GM18873 (cell line): ENCODE data around the gene SEMA4D.

Source experiments
- ATAC-seq: cut with Tn5 transposase; IDR thresholded peaks from one replicate; pipeline ENCODE4 v1.9.1; 2021; ENCODE audit warnings: mild to moderate bottlenecking, moderate library complexity, moderate number of reproducible peaks; ENCODE audit not compliant: unreplicated experiment, low FRiP score

Gene SEMA4D

DNA sequence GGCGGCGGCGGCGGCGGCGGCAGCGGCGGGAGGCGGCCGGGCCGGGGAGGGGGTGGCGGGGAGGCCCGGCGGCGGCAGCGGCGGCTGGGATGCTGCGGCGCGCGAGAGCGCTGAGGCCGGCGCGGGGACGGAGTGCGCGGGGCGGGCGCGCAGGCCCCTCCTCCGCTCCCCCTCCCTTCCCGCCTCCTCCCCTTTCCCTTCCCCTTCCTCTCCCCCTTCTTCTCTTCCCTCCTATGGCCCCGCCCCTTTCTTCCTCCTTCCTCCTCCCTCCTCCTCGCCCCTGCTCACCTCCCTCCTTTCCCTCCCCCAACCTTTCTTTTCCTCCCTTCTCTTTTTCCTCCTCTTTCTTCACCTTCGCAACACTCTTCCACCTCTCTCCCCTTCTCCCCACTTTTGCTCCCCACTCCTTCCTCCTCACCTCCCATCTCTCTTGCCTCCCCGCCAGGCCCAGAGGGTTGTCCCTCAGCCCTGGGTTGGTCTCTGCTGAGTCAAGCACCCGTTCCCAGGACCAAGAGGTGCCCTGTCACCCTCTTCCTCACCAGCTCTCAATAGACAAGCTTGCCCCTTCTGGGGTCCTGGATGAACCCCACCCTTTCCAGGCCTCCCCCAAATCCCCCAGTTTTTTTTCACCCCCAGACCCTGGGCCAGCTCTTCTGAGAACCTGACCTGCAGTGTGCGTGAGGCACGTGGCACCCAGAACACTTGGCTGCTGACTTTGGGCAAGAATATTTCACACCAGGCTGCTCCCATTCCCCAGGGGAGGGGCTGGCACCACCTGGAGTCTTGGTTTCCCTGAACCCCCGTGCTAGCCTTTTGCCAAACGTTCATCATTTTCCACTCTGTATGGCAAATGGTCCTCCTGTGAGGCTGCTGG, at the start of gene SEMA4D:
Gene SEMA4D (minus strand): TSS at position 136 of the 874 bp plus-strand sequence. CDS start 92,657 bp downstream, outside the sequence.
- ATAC-seq, result no peak

GRCh38 chr9:89547000-89547399, 49.1 kb upstream of the SEMA4D start:
- no peak for ATAC-seq

GRCh38 chr9:89544279-89544661, 46.4 kb upstream of the SEMA4D start:
- no peak for ATAC-seq

DNA sequence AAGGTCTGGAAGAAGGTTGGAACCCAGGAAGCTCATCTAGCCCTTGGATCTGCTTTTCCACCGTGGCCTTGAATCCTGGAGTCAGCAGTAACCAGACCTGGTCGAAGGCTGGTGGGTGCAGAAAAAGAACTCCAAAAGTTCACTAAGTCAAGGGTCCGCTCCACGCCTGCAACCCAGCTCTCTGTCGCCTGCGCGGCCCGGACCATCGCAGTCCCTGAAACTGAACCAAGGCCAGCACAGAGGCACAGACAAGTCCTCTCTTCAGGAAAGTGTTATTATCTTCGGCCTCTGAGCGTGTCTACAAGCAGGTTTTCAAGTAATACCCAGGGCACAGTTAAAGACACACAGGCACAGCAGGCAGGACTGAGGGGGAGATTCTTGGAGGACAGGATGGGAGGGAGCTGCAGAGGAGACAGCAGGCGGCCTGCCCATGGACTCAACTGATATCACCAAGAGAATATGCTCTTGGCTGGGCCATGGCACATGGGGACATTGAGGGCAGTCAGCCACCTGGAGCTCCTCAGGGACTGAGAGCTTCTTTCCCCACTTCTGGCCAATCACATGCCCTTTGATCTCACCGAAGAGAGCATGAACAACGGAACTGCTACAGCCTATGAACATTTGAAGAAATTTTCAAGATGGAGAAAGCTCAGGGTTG, 45.8 kb upstream of the SEMA4D start:
- ATAC-seq, result no peak

DNA sequence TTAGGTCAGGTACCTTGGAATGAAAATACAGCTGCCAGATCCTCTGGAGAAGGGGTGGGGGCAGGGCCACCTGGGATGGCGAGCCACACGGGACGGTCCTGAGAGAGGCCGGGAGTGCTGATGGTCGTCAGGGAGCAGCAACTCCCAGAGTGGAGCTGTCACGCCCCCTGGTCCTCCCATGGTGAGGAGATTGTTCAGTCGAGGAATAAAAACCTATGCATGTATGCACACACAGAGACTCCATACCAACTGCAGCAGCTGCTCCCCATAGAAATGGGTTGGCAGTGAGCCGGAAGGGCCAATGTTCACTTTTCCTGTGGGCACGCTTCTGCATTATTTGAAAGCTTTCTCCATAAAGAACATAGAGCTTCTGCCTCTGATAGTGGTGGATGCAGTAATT, 45.2 kb upstream of the SEMA4D start:
- peak; percentile 9 for ATAC-seq

DNA sequence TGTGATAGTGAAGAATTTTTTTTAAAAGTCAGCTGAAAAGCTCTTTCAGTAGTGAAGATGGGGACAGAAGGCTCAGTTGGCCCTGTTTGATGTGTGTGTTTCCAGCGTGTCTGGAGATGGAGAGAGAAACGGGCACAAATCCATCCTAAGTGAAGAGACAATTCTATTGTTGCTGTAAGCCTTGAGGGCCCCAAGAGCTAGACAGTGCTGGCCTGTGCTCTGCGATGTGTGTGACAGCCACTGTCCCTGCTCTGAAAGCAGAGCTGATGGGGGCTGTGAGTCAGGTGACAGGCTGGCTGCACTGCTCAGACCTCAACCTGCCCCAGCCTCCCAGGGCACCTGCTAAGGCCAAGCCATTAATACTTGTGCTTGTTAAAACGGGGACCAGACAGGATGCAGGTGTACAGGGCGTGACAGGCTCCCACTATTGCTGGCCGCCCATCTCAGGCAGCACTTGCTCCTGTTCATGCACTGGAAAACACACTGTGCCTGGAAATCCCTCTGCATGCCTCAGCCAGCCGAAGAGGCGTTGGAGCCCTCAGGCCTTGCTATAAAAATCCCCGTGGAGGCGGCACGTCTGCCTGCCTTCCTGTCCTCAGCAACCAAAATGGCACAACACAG, 44.6 kb upstream of the SEMA4D start:
- peak; percentile 57 for ATAC-seq

DNA sequence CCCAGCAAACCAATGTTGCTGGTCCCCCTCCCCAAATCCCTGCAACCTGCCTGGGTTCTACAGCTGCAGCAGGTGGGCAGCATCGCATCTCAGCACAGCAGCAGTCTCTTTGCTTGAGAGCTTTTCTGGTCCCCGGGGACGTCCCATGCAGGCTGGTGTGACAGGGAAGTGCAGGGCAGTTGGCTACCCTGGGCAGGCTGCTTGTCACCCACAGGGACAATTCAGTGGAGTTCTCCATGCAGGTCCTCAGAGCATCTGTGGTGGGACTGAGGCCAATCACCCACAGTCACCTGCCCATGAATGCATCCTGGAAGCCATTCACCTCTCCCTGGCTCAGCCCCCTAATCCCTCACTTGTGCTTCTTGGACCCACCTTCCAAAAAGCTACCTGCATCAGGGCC, 43.9 kb upstream of the SEMA4D start:
- no peak for ATAC-seq

DNA sequence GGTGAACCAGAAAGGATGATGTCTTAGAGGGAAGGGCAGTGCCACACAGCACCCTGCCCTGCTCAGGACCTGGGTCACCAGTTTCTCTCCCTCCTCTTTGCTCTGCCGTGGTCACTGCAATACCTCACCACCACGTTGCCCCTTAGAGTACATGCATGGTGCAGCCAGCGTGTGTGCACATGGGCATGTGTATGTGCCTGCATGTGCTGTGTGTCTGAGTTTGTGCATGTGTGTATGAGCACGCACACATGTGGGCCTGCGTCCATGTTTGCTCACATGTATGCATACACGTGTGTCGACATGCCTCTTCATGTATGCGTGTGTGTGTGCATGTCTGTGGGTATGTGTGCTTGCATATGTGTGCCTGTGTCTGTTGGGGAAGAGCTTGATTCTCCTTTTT, 41.5 kb upstream of the SEMA4D start:
- no peak for ATAC-seq

- no peak for ATAC-seq
Observed at GRCh38 chr9:89538871-89539270, 41.0 kb upstream of the SEMA4D start.

DNA sequence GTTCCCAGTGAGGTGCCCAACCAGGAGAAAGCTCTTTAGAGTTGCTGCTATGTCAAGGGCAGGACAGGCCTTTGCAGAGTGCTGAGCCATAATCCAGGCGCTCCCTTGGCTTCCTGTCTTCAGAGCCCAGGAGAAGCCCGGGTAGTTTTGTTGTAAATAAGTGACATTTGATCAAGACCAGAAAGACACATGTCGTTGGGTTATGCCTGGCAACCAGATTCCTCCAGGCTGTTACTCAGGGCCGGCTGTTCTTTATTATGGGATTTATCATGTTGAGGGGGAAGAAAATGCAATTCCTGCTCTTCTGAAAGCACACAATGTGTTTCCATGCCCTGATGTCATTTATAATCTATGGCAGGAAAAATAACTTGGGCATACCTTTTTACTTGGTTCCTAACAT, 39.3 kb upstream of the SEMA4D start:
- ATAC-seq, result no peak

- no peak for ATAC-seq
Observed at GRCh38 chr9:89536600-89536999, 38.7 kb upstream of the SEMA4D start.

DNA sequence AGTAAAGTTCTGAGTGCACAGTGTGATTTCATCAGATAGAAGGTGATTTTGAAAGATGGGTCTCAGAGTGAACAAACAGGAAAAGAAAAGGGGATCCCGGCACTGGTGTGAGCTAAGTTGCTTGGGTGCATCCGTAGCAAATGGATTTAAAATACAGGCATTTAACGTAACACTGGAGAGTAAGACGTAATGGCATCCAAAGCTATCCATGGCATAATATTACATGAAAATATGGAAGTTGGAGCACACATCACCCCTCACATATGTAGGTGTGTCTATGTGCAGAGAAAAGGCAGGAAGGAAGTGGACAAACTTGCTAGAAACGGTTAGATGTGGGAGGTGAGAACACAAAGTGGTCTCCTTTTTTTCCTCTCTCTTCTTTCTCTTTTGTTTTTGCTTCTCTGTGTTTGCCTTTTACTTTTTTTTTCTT, 38.2 kb upstream of the SEMA4D start:
- no peak for ATAC-seq

GRCh38 chr9:89535461-89535860, 37.5 kb upstream of the SEMA4D start:
- no peak for ATAC-seq

DNA sequence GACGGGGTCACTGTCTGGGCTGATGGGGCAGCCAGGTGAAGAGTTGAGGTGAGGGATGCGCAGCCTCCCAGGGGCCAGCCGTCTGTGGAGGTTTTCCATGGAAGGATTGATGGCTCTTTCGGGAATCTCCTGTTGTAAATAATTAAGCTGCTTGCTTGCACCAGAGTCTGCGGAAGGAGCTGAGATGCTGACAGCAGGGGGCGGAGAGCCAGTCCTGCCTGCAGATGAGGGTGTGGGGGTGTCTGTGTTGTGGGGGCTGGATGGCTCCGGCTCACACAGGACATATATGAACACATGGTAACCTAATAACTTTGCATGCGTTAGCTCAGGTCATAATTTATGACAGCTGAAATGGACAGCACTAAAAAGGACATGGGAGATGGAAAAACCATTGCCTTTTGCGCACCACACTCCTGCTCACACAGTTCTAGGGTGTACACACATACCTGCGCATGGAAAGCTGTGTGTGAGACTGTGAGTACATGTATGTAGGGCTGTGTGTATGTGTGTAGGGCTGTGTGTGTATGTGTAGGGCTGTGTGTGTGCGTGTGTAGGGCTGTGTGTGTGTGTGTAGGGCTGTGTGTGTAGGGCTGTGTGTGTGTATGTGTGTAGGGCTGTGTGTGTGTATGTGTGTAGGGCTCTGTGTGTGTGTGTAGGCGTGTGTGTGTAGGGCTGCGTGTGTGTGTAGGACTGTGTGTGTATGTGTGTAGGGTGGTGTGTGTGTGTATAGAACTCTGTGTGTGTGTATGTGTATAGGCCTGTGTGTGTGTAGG, 36.8 kb upstream of the SEMA4D start:
- ATAC-seq, result no peak

GRCh38 chr9:89533411-89534095, 35.6 kb upstream of the SEMA4D start:
- ATAC-seq, result no peak

GRCh38 chr9:89532944-89533343, 35.0 kb upstream of the SEMA4D start:
- no peak for ATAC-seq

GRCh38 chr9:89532478-89532877, 34.6 kb upstream of the SEMA4D start:
- no peak for ATAC-seq

DNA sequence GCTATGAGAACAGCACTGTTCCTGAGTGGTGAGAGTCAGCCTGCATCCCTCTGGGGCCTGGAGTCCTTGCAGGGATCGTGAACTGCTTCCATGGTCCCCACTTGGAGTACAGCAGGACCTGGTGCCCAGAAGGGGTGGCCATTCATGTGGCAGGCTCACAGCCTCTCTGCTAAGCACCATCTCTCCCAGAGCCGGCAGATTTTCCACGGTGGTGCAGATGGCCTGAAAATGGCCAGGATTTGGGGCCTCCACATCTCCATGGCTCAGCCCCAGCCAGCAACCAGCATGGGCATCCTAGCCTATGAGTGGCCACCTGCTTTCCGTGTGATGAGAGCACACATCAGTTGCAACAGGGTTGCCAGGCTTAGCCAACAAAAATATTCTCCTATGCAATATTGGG, 33.9 kb upstream of the SEMA4D start:
- ATAC-seq, result no peak

- ATAC-seq, result no peak
Observed at GRCh38 chr9:89530726-89531125, 32.8 kb upstream of the SEMA4D start.
